Hippocampal formation (tissue), 2 donors: Measurements from ENCODE around the gene NBEAL2.

ENCODE experiments used
- DNase-seq, 2 donors: peaks; one replicate each; lab custom pipeline; 2025; lab: John Stamatoyannopoulos, UW

NBEAL2 gene

GRCh38 chr3:47042231-47042791, 62.8 kb downstream of the NBEAL2 start:
- DNase-seq: no peak

DNA sequence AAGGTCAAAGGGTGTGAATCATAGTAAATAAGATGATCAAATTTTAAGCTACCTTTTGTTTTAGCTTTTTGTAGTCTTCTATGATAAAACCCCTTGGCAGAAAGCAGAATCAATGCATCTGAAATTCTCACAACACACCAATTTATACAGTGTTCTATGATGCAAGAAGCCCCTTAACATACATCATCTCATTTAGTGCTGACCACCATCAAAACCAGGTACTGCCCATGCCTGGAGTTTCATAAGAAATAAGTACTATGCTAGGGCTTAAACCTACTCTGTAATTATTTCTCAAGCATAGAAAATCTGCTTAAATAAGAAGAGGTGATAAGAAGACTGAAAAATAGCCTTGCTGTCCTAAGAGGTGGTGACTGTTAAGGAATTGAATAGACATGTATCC, 67.6 kb downstream of the NBEAL2 start:
- DNase-seq: no peak

DNA sequence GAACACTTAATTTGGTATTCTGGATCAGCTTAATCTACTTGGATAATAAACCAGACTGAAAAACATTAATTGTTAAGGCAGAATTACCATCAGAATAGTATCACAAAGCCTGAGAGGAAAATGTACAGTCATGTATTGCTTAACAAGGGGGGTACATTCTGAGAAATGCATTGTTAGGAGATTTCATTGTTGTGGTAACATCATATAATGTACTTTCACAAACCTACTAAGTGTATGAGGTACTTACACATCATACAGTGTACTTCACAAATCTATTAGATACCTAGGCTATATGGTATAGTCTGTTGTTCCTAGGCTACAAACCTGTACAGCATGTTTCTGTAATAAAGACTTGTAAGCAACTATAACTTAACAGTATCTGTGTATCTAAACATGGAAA, 68.2 kb downstream of the NBEAL2 start:
- DNase-seq: no peak

- no peak for DNase-seq
These were observed 74.9 kb downstream of the NBEAL2 start for GRCh38 chr3:47054412-47054811.

DNA sequence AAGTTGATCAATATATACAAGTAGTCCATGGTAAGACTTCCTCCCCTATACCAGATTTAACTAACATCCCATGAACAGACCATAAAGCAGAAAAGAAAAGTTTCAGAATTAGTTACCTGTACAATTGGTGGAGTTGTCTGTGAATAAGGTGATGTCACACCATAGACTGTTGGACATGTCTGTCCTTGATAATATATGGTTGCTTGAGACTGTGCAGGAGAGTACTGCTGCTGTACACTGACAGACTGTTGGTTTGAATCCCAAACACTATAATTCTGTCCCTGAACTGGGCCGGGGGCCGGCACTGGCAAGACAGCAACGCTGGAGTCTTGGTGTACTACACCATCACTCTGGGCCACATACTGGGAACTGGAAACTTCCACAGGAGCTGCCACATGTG, 77.2 kb downstream of the NBEAL2 start:
- no peak for DNase-seq

DNA sequence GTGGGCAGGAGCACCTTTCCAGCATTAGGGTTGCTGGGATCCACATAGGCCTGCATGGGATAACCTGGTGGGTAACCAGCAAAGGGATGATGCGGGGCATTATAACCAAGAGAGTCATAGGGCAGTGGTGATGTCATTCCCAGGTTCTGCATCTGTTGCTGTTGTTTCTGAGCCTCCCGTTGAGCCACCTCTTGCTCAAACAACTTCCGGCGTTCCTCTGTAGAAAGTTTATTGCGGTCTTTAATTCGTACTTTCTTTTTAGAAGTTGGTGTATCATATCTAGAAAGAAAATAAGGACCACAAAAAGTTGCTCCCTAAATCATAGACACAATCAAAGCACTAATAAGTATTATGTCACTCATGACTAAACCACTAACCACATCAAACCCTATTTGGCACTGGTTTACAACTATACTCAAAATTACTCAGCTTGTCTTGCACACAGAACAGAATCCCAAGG, 77.8 kb downstream of the NBEAL2 start:
- DNase-seq: no peak
